Fibroblast of skin of left quadriceps (primary cell): ENCODE results near the gene RITA1.
A peak's percentile ranks its signal among the peaks of the same experiment; 100 is the strongest.

ENCODE experiments used
- DNase-seq, 2 experiments: peaks; one replicate each; pipeline ENCODE4 v3.0.0-alpha.2; 2013; ENCODE audit warnings: low read depth in 2 of 2

Gene RITA1

GRCh38 chr12:113174461-113175384 is 10.8 kb upstream of the RITA1 start:
- no peak for DNase-seq

GRCh38 chr12:113179023-113179422 is 6.5 kb upstream of the RITA1 start:
- DNase-seq, result no peak

- no peak for DNase-seq
Measured at GRCh38 chr12:113180333-113180732, 5.2 kb upstream of the RITA1 start.

- DNase-seq, result no peak
Measured at GRCh38 chr12:113181975-113182374, 3.5 kb upstream of the RITA1 start.

- no peak for DNase-seq
Measured at GRCh38 chr12:113183030-113183589, 2.4 kb upstream of the RITA1 start.

GRCh38 chr12:113184098-113184899 is 1.2 kb upstream of the RITA1 start:
- no peak for DNase-seq

GRCh38 chr12:113184900-113185179 is 681 bp upstream of the RITA1 start:
- peak; percentile 77 to 82 for DNase-seq

GRCh38 chr12:113186033-113186365 is 478 bp downstream of the RITA1 start:
- DNase-seq, result no peak

GRCh38 chr12:113186666-113187325 is 1.3 kb downstream of the RITA1 start:
- DNase-seq, result no peak

- DNase-seq, result no peak
Measured at GRCh38 chr12:113189361-113189760, 3.8 kb downstream of the RITA1 start.

GRCh38 chr12:113190761-113191160 is 5.2 kb downstream of the RITA1 start:
- DNase-seq, result no peak

GRCh38 chr12:113191227-113191626 is 5.7 kb downstream of the RITA1 start:
- DNase-seq, result no peak

GRCh38 chr12:113194971-113195391 is 9.5 kb downstream of the RITA1 start:
- peak in 1 of 2 experiments; percentile 47 for DNase-seq

GRCh38 chr12:113195598-113195997 is 10.1 kb downstream of the RITA1 start:
- no peak for DNase-seq

GRCh38 chr12:113196582-113196981 is 11.1 kb downstream of the RITA1 start:
- DNase-seq, result no peak

GRCh38 chr12:113196990-113197389 is 11.5 kb downstream of the RITA1 start:
- no peak for DNase-seq

GRCh38 chr12:113197518-113198077 is 12.1 kb downstream of the RITA1 start:
- DNase-seq, result no peak

GRCh38 chr12:113198296-113198695 is 12.8 kb downstream of the RITA1 start:
- no peak for DNase-seq

- no peak for DNase-seq
Measured at GRCh38 chr12:113200021-113200797, 14.7 kb downstream of the RITA1 start.

- no peak for DNase-seq
Measured at GRCh38 chr12:113201187-113202177, 16.0 kb downstream of the RITA1 start.
